HepG2 (cell line): ENCODE measurements around the gene ZNF607. TPM values are rescaled to one million over a fixed set of nuclear protein-coding genes. Genes with fewer than 3 reads are reported as not detected.
"Not testable (repeated sequence)": the region's sequence is repeated elsewhere in the genome, so short reads cannot be mapped to it uniquely, and the experiment has no call there.

Source experiments
- ATAC-seq: fragments of 200-7000 bp; cut with Tn5 transposase; 3 replicates; pipeline ENCODE4 v1.9.1; 2020; ENCODE audit warnings: mild to moderate bottlenecking, moderate library complexity
- BruUV-seq: library from RNA; stranded (reverse); fragments of 400-500 nt; replicated peaks from 2 replicates; lab custom pipeline; 2021; lab: Mats Ljungman, UMichigan
- CTCF ChIA-PET: fragments of 300-600 bp; formaldehyde crosslinking; extraction: SDS; loops from one replicate; lab custom pipeline; 2021; ENCODE audit warnings: low total read pairs, inconsistent platforms, low intra/inter-chr PET ratio; lab: Yijun Ruan, JAX
- POLR2A ChIA-PET: fragments of 350-600 bp; sonication (Branson Sonifier 250); formaldehyde crosslinking; loops from one replicate; lab custom pipeline; 2020; ENCODE audit warnings: antibody characterized with exemption, inconsistent platforms; lab: Yijun Ruan, JAX
- DNase-seq: peaks from one replicate; pipeline ENCODE4 v3.0.0-alpha.2; 2015; ENCODE audit warnings: low spot score
- FAIRE-seq: peaks from 3 replicates; lab custom pipeline; 2011; peaks lifted over from hg19 to GRCh38; lab: Jason Lieb, UNC
- H2AFZ ChIP-seq: one replicate; pipeline ENCODE4 v1.6.1; 2011; ENCODE audit warnings: low read length, inconsistent platforms
- H3K27ac ChIP-seq: fragments of 300-600 bp; 3 replicates; pipeline ENCODE4 v1.8.0; 2011; ENCODE audit warnings: mixed run types, mild to moderate bottlenecking, mixed read lengths, low read length, inconsistent platforms; ENCODE audit not compliant: insufficient read depth; ENCODE audit errors: extremely low read length
- H3K27me3 ChIP-seq, 2 experiments: fragments of 200-600 bp in 1 of 2; 2 replicates in 1 of 2; 3 replicates in 1 of 2; pipeline versions ENCODE4 v1.6.0 to v1.8.0; 2011; ENCODE audit warnings: low read length in 2 of 2, mild to moderate bottlenecking in 2 of 2, moderate library complexity in 2 of 2, inconsistent platforms in 1 of 2; ENCODE audit not compliant: insufficient read depth in 2 of 2, control insufficient read depth in 1 of 2
- H3K36me3 ChIP-seq, 2 experiments: fragments of 200-600 bp in 1 of 2; replicated peaks in 1 of 2; 2 replicates in 1 of 2; 3 replicates in 1 of 2; pipeline versions ENCODE4 v1.5.1 to v1.8.0; 2011; ENCODE audit warnings: low read length in 2 of 2, inconsistent platforms in 1 of 2; ENCODE audit not compliant: insufficient read depth in 2 of 2, control insufficient read depth in 1 of 2
- H3K4me1 ChIP-seq: 2 replicates; pipeline ENCODE4 v1.5.1; 2012; ENCODE audit warnings: low read length, inconsistent platforms; ENCODE audit not compliant: insufficient read depth
- H3K4me2 ChIP-seq: 2 replicates; pipeline ENCODE4 v1.6.0; 2011; ENCODE audit warnings: low read depth, low read length, inconsistent platforms
- H3K4me3 ChIP-seq, 3 experiments: fragments of 200-600 bp in 1 of 3; sonication (generic), shearing (Covaris generic) in 1 of 3; replicated peaks in 1 of 3; 2 replicates each; pipeline ENCODE4 v1.5.1; 2011 to 2016; ENCODE audit warnings: low read length in 3 of 3, inconsistent platforms in 2 of 3, low read depth in 2 of 3, mild to moderate bottlenecking in 2 of 3, control low read depth in 1 of 3, mixed read lengths in 1 of 3; ENCODE audit not compliant: insufficient read depth in 1 of 3
- H3K79me2 ChIP-seq: one replicate; pipeline ENCODE4 v1.6.1; 2011; ENCODE audit warnings: low read length, inconsistent platforms; ENCODE audit not compliant: insufficient read depth
- H3K9ac ChIP-seq: 2 replicates; pipeline ENCODE4 v1.6.0; 2011; ENCODE audit warnings: mild to moderate bottlenecking, low read depth, low read length, inconsistent platforms; ENCODE audit not compliant: insufficient read depth
- H3K9me3 ChIP-seq: 2 replicates; pipeline ENCODE4 v1.5.1; 2012; ENCODE audit warnings: mild to moderate bottlenecking, low read length
- H4K20me1 ChIP-seq: 2 replicates; pipeline ENCODE4 v1.6.0; 2011; ENCODE audit warnings: inconsistent platforms, mild to moderate bottlenecking, low read length, moderate library complexity; ENCODE audit not compliant: insufficient read depth
- DNMT3B ChIP-seq: conservative IDR thresholded peaks from 2 replicates; pipeline ENCODE4 v1.6.1; 2016; ENCODE audit warnings: missing biosample characterization, control low read depth
- FOXC1 ChIP-seq: sonication (generic); formaldehyde crosslinking; IDR thresholded peaks from 2 replicates; pipeline ENCODE4 v1.8.0; 2022; ENCODE audit warnings: mild to moderate bottlenecking, missing genetic modification reagents, borderline replicate concordance
- HOXA9 ChIP-seq: sonication (generic); formaldehyde crosslinking; IDR thresholded peaks from 2 replicates; pipeline ENCODE4 v1.8.1; 2022; ENCODE audit warnings: missing genetic modification reagents, mild to moderate bottlenecking, moderate library complexity, borderline replicate concordance
- KAT2B ChIP-seq: fragments of 150-350 bp; IDR thresholded peaks from 2 replicates; pipeline ENCODE4 v1.6.1; 2014; ENCODE audit warnings: low read depth, low read length, borderline replicate concordance
- MBNL3 ChIP-seq: fragments of 250-450 bp; sonication (Bioruptor Pico); conservative IDR thresholded peaks from 2 replicates; pipeline ENCODE4 v1.8.0; 2022; ENCODE audit warnings: mild to moderate bottlenecking, inconsistent platforms
- RFXANK ChIP-seq: IDR thresholded peaks from 2 replicates; pipeline ENCODE4 v1.6.1; 2016
- ZBTB38 ChIP-seq: sonication (generic); formaldehyde crosslinking; IDR thresholded peaks from 2 replicates; pipeline ENCODE4 v1.5.1; 2020; ENCODE audit warnings: mild to moderate bottlenecking, missing genetic modification reagents
- ZEB1 ChIP-seq: IDR thresholded peaks from 2 replicates; pipeline ENCODE4 v1.6.1; 2012; ENCODE audit warnings: mild to moderate bottlenecking, low read depth, inconsistent platforms; ENCODE audit not compliant: insufficient replicate concordance
- ZMYM2 ChIP-seq: sonication (generic); formaldehyde crosslinking; IDR thresholded peaks from 2 replicates; pipeline ENCODE4 v1.8.0; 2022; ENCODE audit warnings: mild to moderate bottlenecking, missing genetic modification reagents
- ZMYM3 ChIP-seq: sonication (generic); formaldehyde crosslinking; IDR thresholded peaks from 2 replicates; pipeline ENCODE4 v1.5.1; 2020; ENCODE audit warnings: mild to moderate bottlenecking, missing genetic modification reagents
- ZNF224 ChIP-seq: sonication (generic); formaldehyde crosslinking; IDR thresholded peaks from 2 replicates; pipeline ENCODE4 v1.5.0; 2020; ENCODE audit warnings: mild to moderate bottlenecking, missing genetic modification reagents
- ZNF251 ChIP-seq: sonication (generic); formaldehyde crosslinking; IDR thresholded peaks from 2 replicates; pipeline ENCODE4 v1.9.0; 2021; ENCODE audit warnings: mild to moderate bottlenecking, missing genetic modification reagents
- ZNF691 ChIP-seq: sonication (generic); formaldehyde crosslinking; IDR thresholded peaks from 2 replicates; pipeline ENCODE4 v1.4.0; 2020; ENCODE audit warnings: missing genetic modification reagents, low read depth, mild to moderate bottlenecking, borderline replicate concordance
- ZNF781 ChIP-seq: sonication (generic); formaldehyde crosslinking; IDR thresholded peaks from 2 replicates; pipeline ENCODE4 v1.5.1; 2020; ENCODE audit warnings: borderline replicate concordance, mild to moderate bottlenecking, missing genetic modification reagents; ENCODE audit errors: not compliant biosample characterization
- WGBS: methylation state at CpG from one replicate; pipeline ENCODE4 v1.1.6; 2017; ENCODE audit warnings: low lambda C conversion rate; 5-methylcytosine and 5-hydroxymethylcytosine counted together
- in situ Hi-C: cut with HindIII; loops from 2 replicates; pipeline ENCODE4 v1.10.0; 2017; ENCODE audit warnings: low pct_unique_long_range_greater_than_20kb; ENCODE audit not compliant: extremely low pct_ligation_motif_present
- intact Hi-C: fragments of 100-400 bp; cut with micrococcal nuclease; formaldehyde crosslinking; loops from one replicate; pipeline ENCODE4 v1.10.0; 2022; ENCODE audit not compliant: unreplicated experiment
- polyA plus RNA-seq, 8 experiments: library from polyadenylated mRNA; depleted of rRNA in 3 of 8; stranded (reverse) in 7 of 8; unstranded in 1 of 8; fragments of >200 nt; fragmentation: Illumina TruSeq in 4 of 8; extraction: Trizol in 4 of 8; gene quantifications; 2 replicates each; pipeline versions ENCODE4 v1.2.1 to v1.2.3, GENCODE V29; 2011 to 2016; ENCODE audit warnings: low read depth in 4 of 8, missing spikeins in 1 of 8, mixed read lengths in 1 of 8; ENCODE audit not compliant: insufficient read depth in 1 of 8
- total RNA-seq, 5 experiments: library from RNA; depleted of rRNA; stranded (reverse); fragments of >200 nt; fragmentation: Illumina TruSeq; extraction: Trizol; gene quantifications; 2 replicates each; pipeline ENCODE4 v1.2.3, GENCODE V29; 2016; ENCODE audit warnings: low read depth in 1 of 5
- TF ChIP-seq, protein P1 (sequence below): sonication (generic); formaldehyde crosslinking; IDR thresholded peaks from 2 replicates; pipeline ENCODE4 v1.4.0; 2020; ENCODE audit warnings: missing genetic modification reagents, borderline replicate concordance

The ZNF607 gene
- total and polyA plus RNA-seq, 2 of the 13 experiments (the other 11 are each of a cell fraction or from before 2014, with no cell fraction given) = 3.8 to 8.3 TPM

- H3K4me2 ChIP-seq, H3K79me2 ChIP-seq, H2AFZ ChIP-seq, BruUV-seq, DNase-seq, intact Hi-C loops, POLR2A ChIA-PET, H4K20me1 ChIP-seq, H3K36me3 ChIP-seq, H3K9me3 ChIP-seq, in situ Hi-C loops, H3K27ac ChIP-seq, FAIRE-seq, H3K4me3 ChIP-seq, H3K4me1 ChIP-seq, CTCF ChIA-PET, ATAC-seq, H3K9ac ChIP-seq, H3K27me3 ChIP-seq: not testable (repeated sequence)
- WGBS = 91% methylated on average over 3 of the region's 4 CpGs
These were observed 38.1 kb upstream of the ZNF607 start for GRCh38 chr19:37757683-37758082.

- ChIA-PET POLR2A (no interaction called here), CTCF (no interaction called here)
- Histone ChIP-seq H3K79me2 (no peaks in the 10 kb centered on the region), H3K4me1 (no peaks in the 10 kb centered on the region), H3K4me3 (no peak overlapping the region), H4K20me1 (no peaks in the 10 kb centered on the region), H3K4me2 (no peak overlapping the region), H3K27ac (no peak overlapping the region), H2AFZ (no peak overlapping the region), H3K27me3 (no peaks in the 10 kb centered on the region; a peak in 1 of 5 replicates), H3K9ac (no peak overlapping the region), H3K36me3 (peaks cover 5 to 14% of the 10 kb centered on the region in 2 experiments; a peak in 3 of 5 replicates), H3K9me3 (peaks cover 32% of the 10 kb centered on the region)
- no peak for ATAC-seq
- no TSS peak for BruUV-seq
- WGBS = 73% methylated on average over 5 of the region's 5 CpGs
- intact Hi-C loops = no loop called here
- in situ Hi-C loops = no loop called here
- no peak for DNase-seq
- no peak for TF ChIP-seq ZMYM2
- no peak for TF ChIP-seq HOXA9 (CRISPR knock-in tag)
- no peak for TF ChIP-seq RFXANK
- TF ChIP-seq ZNF224 (CRISPR knock-in tag) = no peak
- no peak for TF ChIP-seq ZEB1
- TF ChIP-seq ZNF691 (CRISPR knock-in tag) = no peak
- TF ChIP-seq MBNL3 = no peak
- TF ChIP-seq FOXC1 (CRISPR knock-in tag) = no peak
- TF ChIP-seq ZNF251 (CRISPR knock-in tag) = no peak
- TF ChIP-seq DNMT3B (CRISPR knock-in tag) = no peak
- no peak for TF ChIP-seq KAT2B
- TF ChIP-seq ZMYM3 = no peak
- TF ChIP-seq ZBTB38 (CRISPR knock-in tag) = no peak
- no peak for TF ChIP-seq ZNF781
- TF ChIP-seq, protein P1, sequence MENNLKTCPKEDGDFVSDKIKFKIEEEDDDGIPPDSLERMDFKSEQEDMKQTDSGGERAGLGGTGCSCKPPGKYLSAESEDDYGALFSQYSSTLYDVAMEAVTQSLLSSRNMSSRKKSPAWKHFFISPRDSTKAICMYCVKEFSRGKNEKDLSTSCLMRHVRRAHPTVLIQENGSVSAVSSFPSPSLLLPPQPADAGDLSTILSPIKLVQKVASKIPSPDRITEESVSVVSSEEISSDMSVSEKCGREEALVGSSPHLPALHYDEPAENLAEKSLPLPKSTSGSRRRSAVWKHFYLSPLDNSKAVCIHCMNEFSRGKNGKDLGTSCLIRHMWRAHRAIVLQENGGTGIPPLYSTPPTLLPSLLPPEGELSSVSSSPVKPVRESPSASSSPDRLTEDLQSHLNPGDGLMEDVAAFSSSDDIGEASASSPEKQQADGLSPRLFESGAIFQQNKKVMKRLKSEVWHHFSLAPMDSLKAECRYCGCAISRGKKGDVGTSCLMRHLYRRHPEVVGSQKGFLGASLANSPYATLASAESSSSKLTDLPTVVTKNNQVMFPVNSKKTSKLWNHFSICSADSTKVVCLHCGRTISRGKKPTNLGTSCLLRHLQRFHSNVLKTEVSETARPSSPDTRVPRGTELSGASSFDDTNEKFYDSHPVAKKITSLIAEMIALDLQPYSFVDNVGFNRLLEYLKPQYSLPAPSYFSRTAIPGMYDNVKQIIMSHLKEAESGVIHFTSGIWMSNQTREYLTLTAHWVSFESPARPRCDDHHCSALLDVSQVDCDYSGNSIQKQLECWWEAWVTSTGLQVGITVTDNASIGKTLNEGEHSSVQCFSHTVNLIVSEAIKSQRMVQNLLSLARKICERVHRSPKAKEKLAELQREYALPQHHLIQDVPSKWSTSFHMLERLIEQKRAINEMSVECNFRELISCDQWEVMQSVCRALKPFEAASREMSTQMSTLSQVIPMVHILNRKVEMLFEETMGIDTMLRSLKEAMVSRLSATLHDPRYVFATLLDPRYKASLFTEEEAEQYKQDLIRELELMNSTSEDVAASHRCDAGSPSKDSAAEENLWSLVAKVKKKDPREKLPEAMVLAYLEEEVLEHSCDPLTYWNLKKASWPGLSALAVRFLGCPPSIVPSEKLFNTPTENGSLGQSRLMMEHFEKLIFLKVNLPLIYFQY (CRISPR knock-in tag) = no peak
- FAIRE-seq = no peak
These were observed 18.8 kb upstream of the ZNF607 start for GRCh38 chr19:37738371-37738770.
